ENCODE data around the gene TRPM2. TPM values are rescaled to one million over a fixed set of nuclear protein-coding genes. Genes with fewer than 3 reads are reported as not detected.

TRPM2 gene
- total and polyA plus RNA-seq, 12 donors = 1.5 to 28.3 (median 11.3) TPM

DNA sequence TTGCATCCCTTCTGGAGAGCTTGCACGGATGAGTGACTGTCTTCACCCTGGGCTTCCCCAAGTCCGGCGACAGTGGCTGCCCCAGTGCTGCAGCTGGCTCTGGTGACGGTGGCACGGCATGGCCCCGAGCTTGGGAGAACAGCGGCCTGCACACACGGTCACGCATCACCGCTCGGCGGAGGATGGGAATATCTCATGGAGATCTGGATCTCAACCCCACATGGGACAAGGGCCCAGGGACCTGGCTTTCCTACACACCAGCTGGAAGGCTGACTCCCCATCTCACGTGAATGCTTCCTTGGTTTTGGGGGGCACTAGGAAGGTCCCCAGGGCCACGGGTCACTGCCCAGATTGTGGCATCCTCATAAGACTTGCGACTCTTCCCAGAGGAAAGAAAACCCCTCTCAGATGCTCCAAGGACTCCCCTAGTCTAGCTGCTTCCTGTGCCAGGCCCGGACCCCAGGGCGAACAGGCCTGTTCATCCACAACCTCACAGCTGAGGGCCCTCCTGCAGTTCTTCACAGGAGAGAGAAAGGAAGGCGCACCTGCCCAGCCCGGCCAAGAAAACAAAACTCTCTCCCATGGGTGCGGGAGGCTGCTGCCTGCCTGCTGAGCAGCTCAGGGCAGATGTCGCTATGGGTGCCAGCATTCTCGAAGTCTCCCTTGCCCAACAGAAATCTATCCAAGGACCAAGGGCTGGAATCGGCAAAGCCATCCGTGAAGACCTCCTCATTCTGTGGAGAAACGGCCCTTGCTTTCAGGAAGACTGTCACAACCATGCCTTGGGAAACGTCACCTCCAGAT, 24.1 kb upstream of the TRPM2 start:
- no peaks in the 10 kb centered on the region for H3K27me3 ChIP-seq
- DNase-seq = no peak
- 78 to 86% (median 80%) methylated on average over 19 to 26 of the region's 26 CpGs for WGBS, 4 donors
- TF ChIP-seq, protein P1, sequence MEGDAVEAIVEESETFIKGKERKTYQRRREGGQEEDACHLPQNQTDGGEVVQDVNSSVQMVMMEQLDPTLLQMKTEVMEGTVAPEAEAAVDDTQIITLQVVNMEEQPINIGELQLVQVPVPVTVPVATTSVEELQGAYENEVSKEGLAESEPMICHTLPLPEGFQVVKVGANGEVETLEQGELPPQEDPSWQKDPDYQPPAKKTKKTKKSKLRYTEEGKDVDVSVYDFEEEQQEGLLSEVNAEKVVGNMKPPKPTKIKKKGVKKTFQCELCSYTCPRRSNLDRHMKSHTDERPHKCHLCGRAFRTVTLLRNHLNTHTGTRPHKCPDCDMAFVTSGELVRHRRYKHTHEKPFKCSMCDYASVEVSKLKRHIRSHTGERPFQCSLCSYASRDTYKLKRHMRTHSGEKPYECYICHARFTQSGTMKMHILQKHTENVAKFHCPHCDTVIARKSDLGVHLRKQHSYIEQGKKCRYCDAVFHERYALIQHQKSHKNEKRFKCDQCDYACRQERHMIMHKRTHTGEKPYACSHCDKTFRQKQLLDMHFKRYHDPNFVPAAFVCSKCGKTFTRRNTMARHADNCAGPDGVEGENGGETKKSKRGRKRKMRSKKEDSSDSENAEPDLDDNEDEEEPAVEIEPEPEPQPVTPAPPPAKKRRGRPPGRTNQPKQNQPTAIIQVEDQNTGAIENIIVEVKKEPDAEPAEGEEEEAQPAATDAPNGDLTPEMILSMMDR (IDR thresholded peaks at IDR 0.05) = no peak
- TF ChIP-seq POLR2A (IDR thresholded peaks at IDR 0.05) = no peak
- H3K4me3 ChIP-seq = no peak overlapping the region
- no peaks in the 10 kb centered on the region for H3K4me1 ChIP-seq (replicated peaks in 1 of 2)
- H3K36me3 ChIP-seq (replicated peaks in 1 of 2) = peaks cover 0 to 28% of the 10 kb centered on the region in 2 donors
- H3K9me3 ChIP-seq (replicated peaks in 1 of 3) = no peaks in the 10 kb centered on the region
- intact Hi-C loops (cut with DNase I) = loop anchor here in 1 of 2 donors (10.0 kb wide), 1 partner anchor 136 kb away; no protein-coding TSS in a partner anchor
- no peak overlapping the region for H3K27ac ChIP-seq

DNA sequence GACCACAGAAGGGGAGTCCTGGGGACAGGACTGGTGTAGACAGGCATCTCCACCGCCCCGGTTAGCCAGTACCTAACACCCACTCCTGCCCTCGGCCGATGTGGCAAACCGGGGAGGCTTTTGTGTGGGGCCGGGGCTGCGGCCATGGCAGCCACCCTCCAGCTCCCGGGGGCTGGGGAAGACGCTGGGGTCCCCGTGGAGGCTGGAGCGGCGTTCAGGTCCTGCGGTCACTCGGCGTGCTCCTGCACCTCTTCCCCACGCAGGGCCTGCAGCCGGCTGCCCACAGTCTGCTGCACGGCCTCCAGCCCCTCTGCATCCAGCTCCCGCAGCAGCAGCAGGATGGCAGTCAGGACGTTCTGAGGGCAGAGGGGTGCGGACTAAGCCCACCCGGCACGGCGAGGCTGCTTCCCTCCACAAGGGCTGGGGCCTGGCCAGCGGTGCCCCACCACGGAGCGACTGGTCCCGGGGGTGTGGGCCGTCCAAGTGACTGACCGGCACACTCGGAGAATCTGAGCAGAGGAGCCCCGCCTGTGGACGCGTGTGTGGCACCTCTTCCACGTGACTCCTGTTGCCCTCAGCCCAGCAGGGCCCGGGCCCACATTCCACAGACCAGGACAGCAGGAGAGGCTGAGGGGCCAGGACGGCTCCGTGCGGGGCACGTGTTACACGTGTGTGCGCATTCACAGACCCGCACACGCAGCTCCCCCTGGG, 23.3 kb upstream of the TRPM2 start:
- H3K27ac ChIP-seq = no peak overlapping the region
- no peaks in the 10 kb centered on the region for H3K27me3 ChIP-seq
- TF ChIP-seq, protein P1 (IDR thresholded peaks at IDR 0.05) = no peak
- TF ChIP-seq POLR2A (IDR thresholded peaks at IDR 0.05) = no peak
- no peak for DNase-seq
- H3K4me3 ChIP-seq = no peak overlapping the region
- intact Hi-C loops (cut with DNase I) = loop anchor here in 1 of 2 donors (10.0 kb wide), 1 partner anchor 135 kb away; no protein-coding TSS in a partner anchor
- H3K4me1 ChIP-seq (replicated peaks in 1 of 2) = no peaks in the 10 kb centered on the region
- 85 to 94% (median 88%) methylated on average over 6 to 44 of the region's 44 CpGs for WGBS, 4 donors
- no peaks in the 10 kb centered on the region for H3K9me3 ChIP-seq (replicated peaks in 1 of 3)
- H3K36me3 ChIP-seq (replicated peaks in 1 of 2) = peaks cover 0 to 23% of the 10 kb centered on the region in 2 donors

- H3K9me3 ChIP-seq (replicated peaks in 1 of 3) = no peaks in the 10 kb centered on the region
- DNase-seq = no peak
- WGBS, 4 donors = 81% methylated on average over 7 to 18 of the region's 18 CpGs
- TF ChIP-seq POLR2A (IDR thresholded peaks at IDR 0.05) = no peak
- TF ChIP-seq, protein P1 (IDR thresholded peaks at IDR 0.05) = no peak
- no peaks in the 10 kb centered on the region for H3K27me3 ChIP-seq
- H3K27ac ChIP-seq = no peak overlapping the region
- no peak overlapping the region for H3K4me3 ChIP-seq
- intact Hi-C loops (cut with DNase I) = no loop called here
- H3K36me3 ChIP-seq (replicated peaks in 1 of 2) = peaks cover 0 to 23% of the 10 kb centered on the region in 2 donors
- no peaks in the 10 kb centered on the region for H3K4me1 ChIP-seq (replicated peaks in 1 of 2)
Measured at GRCh38 chr21:44330698-44331097, 22.7 kb upstream of the TRPM2 start.

DNA sequence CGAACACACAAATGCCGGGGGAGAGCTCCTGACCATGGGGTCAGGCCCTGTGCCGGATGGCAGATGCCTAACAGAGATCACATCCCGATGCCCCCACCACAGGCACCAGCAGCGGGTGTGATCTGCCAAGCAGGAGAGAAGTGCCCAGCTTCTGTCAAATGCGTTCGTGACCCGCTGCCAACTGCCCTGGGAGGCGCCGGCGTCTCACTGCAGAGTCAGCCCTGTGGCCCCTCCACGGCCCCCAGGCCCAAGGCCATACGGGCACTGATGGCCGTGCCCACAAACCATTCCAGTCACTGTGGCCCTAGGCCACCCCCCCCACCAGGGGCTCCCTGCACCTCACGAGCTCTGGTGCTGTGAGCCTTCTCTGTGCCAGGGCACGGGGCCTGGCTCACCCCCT, 22.2 kb upstream of the TRPM2 start:
- no peak for DNase-seq
- H3K4me3 ChIP-seq = no peak overlapping the region
- intact Hi-C loops (cut with DNase I) = no loop called here
- H3K9me3 ChIP-seq (replicated peaks in 1 of 3) = no peaks in the 10 kb centered on the region
- no peaks in the 10 kb centered on the region for H3K27me3 ChIP-seq
- no peaks in the 10 kb centered on the region for H3K4me1 ChIP-seq (replicated peaks in 1 of 2)
- WGBS, 4 donors = 70 to 91% (median 79%) methylated on average over 3 to 16 of the region's 16 CpGs
- no peak overlapping the region for H3K27ac ChIP-seq
- peaks cover 0 to 20% of the 10 kb centered on the region in 2 donors for H3K36me3 ChIP-seq (replicated peaks in 1 of 2)
- no peak for TF ChIP-seq POLR2A (IDR thresholded peaks at IDR 0.05)
